ENCODE measurements around the gene DHX34. TPM values are rescaled to one million over a fixed set of nuclear protein-coding genes. Genes with fewer than 3 reads are reported as not detected.

The DHX34 gene
- total and polyA plus RNA-seq, 2 donors (not counting 1 experiment from before 2014, with no cell fraction given), result 2.6 to 8.3 TPM

DNA sequence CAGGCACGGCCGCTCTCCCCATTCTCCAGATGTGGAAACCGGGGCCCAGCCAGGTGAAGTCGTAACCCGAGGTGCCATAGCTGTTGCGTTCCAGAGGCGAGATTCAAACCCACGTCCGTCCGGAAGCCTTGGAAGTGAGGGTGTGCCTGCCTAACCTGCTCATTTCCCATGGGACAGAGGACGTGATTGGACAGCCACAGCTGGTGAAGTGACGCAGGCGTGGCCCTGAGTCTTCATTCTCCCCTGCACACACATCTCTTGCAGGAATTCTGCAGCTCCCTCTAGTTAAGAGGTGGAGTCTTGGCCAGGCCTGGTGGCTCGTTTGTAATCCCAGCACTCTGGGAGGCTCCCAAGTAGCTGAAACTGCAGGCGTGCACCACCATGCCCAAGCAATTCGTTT lies 53.4 kb downstream of the DHX34 start:
- Histone ChIP-seq H3K4me2 (ENCODE audit: extremely low read depth, insufficient read depth, low read length) (no peak overlapping the region), H3K4me3 (replicated peaks in 1 of 4; ENCODE audit: control extremely low read depth in 1 of 4, insufficient read depth in 1 of 4, low read depth in 3 of 4, low read length in 4 of 4) (no peak overlapping the region), H3K79me2 (ENCODE audit: control insufficient read depth, insufficient read depth, low read length) (no peaks in the 10 kb centered on the region), H3K4me1 (ENCODE audit: control insufficient read depth, extremely low read depth, insufficient read depth, low read length) (no peaks in the 10 kb centered on the region), H3K27ac (ENCODE audit: insufficient read depth, low read length) (no peak overlapping the region), H3K27me3 (ENCODE audit: control insufficient read depth, insufficient read depth, low read length) (peaks cover 3% of the 10 kb centered on the region), H3K9ac (ENCODE audit: insufficient read depth, low read length) (no peak overlapping the region), H3K9me3 (ENCODE audit: control insufficient read depth, insufficient read depth, low read depth, low read length) (no peaks in the 10 kb centered on the region), H2AFZ (ENCODE audit: low read length) (no peak overlapping the region), H4K20me1 (ENCODE audit: control insufficient read depth, extremely low read depth, insufficient read depth, low read length) (no peaks in the 10 kb centered on the region), H3K36me3 (ENCODE audit: control insufficient read depth, insufficient read depth, low read length) (no peaks in the 10 kb centered on the region)
- no peak for DNase-seq (ENCODE audit: low read depth in 2 of 2)
- TF ChIP-seq, protein P1, sequence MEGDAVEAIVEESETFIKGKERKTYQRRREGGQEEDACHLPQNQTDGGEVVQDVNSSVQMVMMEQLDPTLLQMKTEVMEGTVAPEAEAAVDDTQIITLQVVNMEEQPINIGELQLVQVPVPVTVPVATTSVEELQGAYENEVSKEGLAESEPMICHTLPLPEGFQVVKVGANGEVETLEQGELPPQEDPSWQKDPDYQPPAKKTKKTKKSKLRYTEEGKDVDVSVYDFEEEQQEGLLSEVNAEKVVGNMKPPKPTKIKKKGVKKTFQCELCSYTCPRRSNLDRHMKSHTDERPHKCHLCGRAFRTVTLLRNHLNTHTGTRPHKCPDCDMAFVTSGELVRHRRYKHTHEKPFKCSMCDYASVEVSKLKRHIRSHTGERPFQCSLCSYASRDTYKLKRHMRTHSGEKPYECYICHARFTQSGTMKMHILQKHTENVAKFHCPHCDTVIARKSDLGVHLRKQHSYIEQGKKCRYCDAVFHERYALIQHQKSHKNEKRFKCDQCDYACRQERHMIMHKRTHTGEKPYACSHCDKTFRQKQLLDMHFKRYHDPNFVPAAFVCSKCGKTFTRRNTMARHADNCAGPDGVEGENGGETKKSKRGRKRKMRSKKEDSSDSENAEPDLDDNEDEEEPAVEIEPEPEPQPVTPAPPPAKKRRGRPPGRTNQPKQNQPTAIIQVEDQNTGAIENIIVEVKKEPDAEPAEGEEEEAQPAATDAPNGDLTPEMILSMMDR (conservative IDR thresholded peaks at IDR 0.05 in 1 of 2, IDR thresholded peaks at IDR 0.05 in 1 of 2; ENCODE audit: low read depth in 1 of 2, low read length in 2 of 2), result no peak
- TF ChIP-seq EZH2 (IDR thresholded peaks at IDR 0.05; ENCODE audit: low read length, missing control alignments), result no peak

DNA sequence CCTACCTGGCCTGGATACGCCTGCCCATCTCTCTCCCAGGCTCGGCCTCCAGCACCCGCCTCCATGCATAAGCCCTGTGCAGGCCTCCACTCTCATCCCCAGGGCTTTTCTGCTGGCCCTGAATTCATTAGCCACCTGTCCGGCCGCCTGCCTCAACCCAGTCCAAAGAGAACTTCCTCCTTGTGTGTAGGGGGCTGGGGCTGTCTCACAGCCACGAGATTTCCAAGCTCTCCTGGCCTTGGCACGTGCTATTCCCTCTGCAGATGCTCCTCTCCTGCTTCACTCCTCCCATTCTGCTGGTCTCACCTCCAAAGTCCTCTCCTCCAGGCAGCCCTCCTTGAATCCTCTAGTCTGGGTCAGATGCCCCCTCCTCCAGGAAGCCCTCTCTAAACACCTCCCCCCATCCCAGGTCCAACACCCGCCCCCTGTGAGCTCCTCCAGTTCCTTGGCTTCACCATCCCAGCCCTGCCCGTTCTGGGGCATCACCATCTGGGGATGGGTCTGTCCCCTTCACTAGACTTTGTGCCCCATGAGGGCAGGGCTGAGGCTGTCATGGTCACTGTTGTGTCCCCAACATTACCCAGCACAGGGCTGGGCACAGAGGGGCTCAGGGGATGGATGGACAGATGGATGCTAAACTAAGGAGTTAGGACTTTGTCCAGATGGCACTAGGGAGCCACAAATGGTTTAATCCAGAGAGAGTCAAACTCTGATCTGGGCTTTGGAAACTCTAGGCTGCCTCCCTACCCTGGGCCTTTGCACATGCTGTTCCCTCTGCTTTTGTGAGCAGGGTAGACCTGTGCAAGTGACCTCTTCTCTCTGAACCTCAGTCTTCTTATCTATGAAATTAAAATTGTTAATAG lies 55.5 kb downstream of the DHX34 start:
- Histone ChIP-seq H4K20me1 (ENCODE audit: control insufficient read depth, extremely low read depth, insufficient read depth, low read length) (no peaks in the 10 kb centered on the region), H2AFZ (ENCODE audit: low read length) (no peak overlapping the region), H3K79me2 (ENCODE audit: control insufficient read depth, insufficient read depth, low read length) (no peaks in the 10 kb centered on the region), H3K4me2 (ENCODE audit: extremely low read depth, insufficient read depth, low read length) (no peak overlapping the region), H3K36me3 (ENCODE audit: control insufficient read depth, insufficient read depth, low read length) (no peaks in the 10 kb centered on the region), H3K9ac (ENCODE audit: insufficient read depth, low read length) (no peak overlapping the region), H3K4me1 (ENCODE audit: control insufficient read depth, extremely low read depth, insufficient read depth, low read length) (no peaks in the 10 kb centered on the region), H3K27me3 (ENCODE audit: control insufficient read depth, insufficient read depth, low read length) (no peaks in the 10 kb centered on the region), H3K27ac (ENCODE audit: insufficient read depth, low read length) (no peak overlapping the region), H3K9me3 (ENCODE audit: control insufficient read depth, insufficient read depth, low read depth, low read length) (no peaks in the 10 kb centered on the region), H3K4me3 (replicated peaks in 1 of 4; ENCODE audit: control extremely low read depth in 1 of 4, insufficient read depth in 1 of 4, low read depth in 3 of 4, low read length in 4 of 4) (no peak overlapping the region)
- no peak for DNase-seq (ENCODE audit: low read depth in 2 of 2)
- TF ChIP-seq EZH2 (IDR thresholded peaks at IDR 0.05; ENCODE audit: low read length, missing control alignments), result no peak
- TF ChIP-seq, protein P1 (conservative IDR thresholded peaks at IDR 0.05 in 1 of 2, IDR thresholded peaks at IDR 0.05 in 1 of 2; ENCODE audit: low read depth in 1 of 2, low read length in 2 of 2), result no peak

DNA sequence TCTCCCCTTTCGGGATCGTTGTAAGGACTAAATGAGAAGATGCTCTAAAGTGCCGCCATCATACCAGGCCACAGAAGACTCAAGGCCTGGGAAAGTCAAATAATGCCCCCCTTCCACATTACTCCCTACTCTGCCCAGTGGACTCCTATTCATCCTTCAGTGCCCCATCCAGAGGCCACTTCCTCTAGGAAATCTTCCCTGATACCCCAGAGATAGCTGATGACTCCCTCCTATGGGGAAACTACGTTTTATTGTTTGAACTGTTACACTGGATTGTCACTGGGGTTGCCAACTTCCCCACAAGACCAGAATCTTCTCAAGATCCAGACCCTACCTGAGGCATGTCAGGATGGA lies 56.1 kb downstream of the DHX34 start:
- no peak overlapping the region for H3K4me2 ChIP-seq (ENCODE audit: extremely low read depth, insufficient read depth, low read length)
- no peaks in the 10 kb centered on the region for H3K27me3 ChIP-seq (ENCODE audit: control insufficient read depth, insufficient read depth, low read length)
- H3K36me3 ChIP-seq (ENCODE audit: control insufficient read depth, insufficient read depth, low read length), result no peaks in the 10 kb centered on the region
- DNase-seq (ENCODE audit: low read depth in 2 of 2), result no peak
- no peak overlapping the region for H3K9ac ChIP-seq (ENCODE audit: insufficient read depth, low read length)
- no peak overlapping the region for H2AFZ ChIP-seq (ENCODE audit: low read length)
- no peaks in the 10 kb centered on the region for H3K4me1 ChIP-seq (ENCODE audit: control insufficient read depth, extremely low read depth, insufficient read depth, low read length)
- no peaks in the 10 kb centered on the region for H4K20me1 ChIP-seq (ENCODE audit: control insufficient read depth, extremely low read depth, insufficient read depth, low read length)
- H3K9me3 ChIP-seq (ENCODE audit: control insufficient read depth, insufficient read depth, low read depth, low read length), result no peaks in the 10 kb centered on the region
- no peak overlapping the region for H3K4me3 ChIP-seq (replicated peaks in 1 of 4; ENCODE audit: control extremely low read depth in 1 of 4, insufficient read depth in 1 of 4, low read depth in 3 of 4, low read length in 4 of 4)
- no peak for TF ChIP-seq EZH2 (IDR thresholded peaks at IDR 0.05; ENCODE audit: low read length, missing control alignments)
- TF ChIP-seq, protein P1 (conservative IDR thresholded peaks at IDR 0.05 in 1 of 2, IDR thresholded peaks at IDR 0.05 in 1 of 2; ENCODE audit: low read depth in 1 of 2, low read length in 2 of 2), result no peak
- H3K79me2 ChIP-seq (ENCODE audit: control insufficient read depth, insufficient read depth, low read length), result no peaks in the 10 kb centered on the region
- H3K27ac ChIP-seq (ENCODE audit: insufficient read depth, low read length), result no peak overlapping the region

Measured in fibroblast of lung (primary cell).